OCI-LY7 (cell line): Measurements from ENCODE around the gene FBLN5. TPM values are rescaled to one million over a fixed set of nuclear protein-coding genes. Genes with fewer than 3 reads are reported as not detected.
A peak's percentile ranks its signal among the peaks of the same experiment; 100 is the strongest.

Source experiments
- Bru-seq: library from RNA; stranded (reverse); fragments of 400-500 nt; gene quantifications from one replicate; lab custom pipeline; 2021; lab: Mats Ljungman, UMichigan
- BruChase-seq, 2 experiments: library from RNA; stranded (reverse); fragments of 400-500 nt; gene quantifications; one replicate each; lab custom pipeline; 2021; lab: Mats Ljungman, UMichigan
- BruUV-seq: library from RNA; stranded (reverse); fragments of 400-500 nt; replicated peaks from 2 replicates; lab custom pipeline; 2021; lab: Mats Ljungman, UMichigan
- CTCF ChIA-PET: fragments of 300-600 bp; sonication (Branson Sonifier 250); formaldehyde crosslinking; loops from one replicate; lab custom pipeline; 2022; ENCODE audit warnings: antibody characterized with exemption; ENCODE audit not compliant: unreplicated experiment; lab: Charles Lee
- POLR2A ChIA-PET: fragments of 300-600 bp; sonication (Branson Sonifier 250); formaldehyde crosslinking; loops from one replicate; lab custom pipeline; 2022; ENCODE audit warnings: antibody characterized with exemption; lab: Charles Lee
- DNase-seq: peaks from one replicate; pipeline ENCODE4 v3.0.0-alpha.2; 2015; ENCODE audit warnings: low spot score
- H2AFZ ChIP-seq: fragments of 200-600 bp; sonication (generic), shearing (Covaris generic); 2 replicates; pipeline ENCODE4 v1.6.1; 2014; ENCODE audit warnings: mild to moderate bottlenecking, antibody characterized with exemption, low read length, moderate library complexity
- H3K27ac ChIP-seq: fragments of 200-600 bp; sonication (generic); 2 replicates; pipeline ENCODE4 v1.5.1; 2014; ENCODE audit warnings: mixed run types, low read depth, mild to moderate bottlenecking, moderate library complexity, low read length, inconsistent platforms; ENCODE audit not compliant: poor library complexity, severe bottlenecking
- H3K36me3 ChIP-seq: fragments of 200-600 bp; sonication (generic); 2 replicates; pipeline ENCODE4 v1.6.1; 2014; ENCODE audit warnings: mild to moderate bottlenecking, antibody characterized with exemption, low read length, moderate library complexity, mixed read lengths; ENCODE audit not compliant: insufficient read depth
- H3K4me1 ChIP-seq: fragments of 200-600 bp; sonication (generic); 2 replicates; pipeline ENCODE4 v1.5.1; 2014; ENCODE audit warnings: mild to moderate bottlenecking, low read length; ENCODE audit not compliant: insufficient read depth, poor library complexity, severe bottlenecking
- H3K4me2 ChIP-seq: fragments of 200-600 bp; sonication (generic); 2 replicates; pipeline ENCODE4 v1.6.1; 2014; ENCODE audit warnings: mild to moderate bottlenecking, low read length
- H3K4me3 ChIP-seq: fragments of 200-600 bp; sonication (generic); 2 replicates; pipeline ENCODE4 v1.5.1; 2014; ENCODE audit warnings: mild to moderate bottlenecking, low read depth, low read length; ENCODE audit not compliant: poor library complexity, severe bottlenecking
- H3K79me2 ChIP-seq: fragments of 200-600 bp; sonication (generic); 2 replicates; pipeline ENCODE4 v1.6.1; 2016; ENCODE audit warnings: low read depth, mild to moderate bottlenecking, low read length, moderate library complexity, mixed read lengths; ENCODE audit not compliant: insufficient read depth
- H3K9me2 ChIP-seq: fragments of 200-600 bp; sonication (generic); 2 replicates; pipeline ENCODE4 v1.6.1; 2016; ENCODE audit warnings: mild to moderate bottlenecking, low read length, mixed read lengths; ENCODE audit not compliant: insufficient read depth
- H3K9me3 ChIP-seq: fragments of 200-600 bp; sonication (generic); 2 replicates; pipeline ENCODE4 v1.6.1; 2014; ENCODE audit warnings: mild to moderate bottlenecking, mixed run types, low read length, mixed read lengths
- H4K20me1 ChIP-seq: fragments of 200-600 bp; sonication (generic); 2 replicates; pipeline ENCODE4 v1.6.1; 2014; ENCODE audit warnings: mild to moderate bottlenecking, antibody characterized with exemption, low read length, moderate library complexity, mixed read lengths; ENCODE audit not compliant: insufficient read depth
- EZH2phosphoT487 ChIP-seq: fragments of 200-600 bp; sonication (generic); IDR thresholded peaks from 2 replicates; pipeline ENCODE4 v1.6.1; 2018; ENCODE audit warnings: low read depth, borderline replicate concordance, mild to moderate bottlenecking, mixed run types, antibody characterized with exemption, low read length, moderate library complexity, mixed read lengths
- intact Hi-C: fragments of 100-400 bp; cut with micrococcal nuclease; formaldehyde crosslinking; loops from one replicate; pipeline ENCODE4 v1.10.0; 2022; ENCODE audit not compliant: unreplicated experiment
- long read RNA-seq: library from polyadenylated mRNA; stranded (forward); transcript quantifications from one replicate; pipeline ENCODE4 v2.0.0, GENCODE V29; 2022
- total RNA-seq, 2 experiments: library from RNA; depleted of rRNA in 1 of 2; stranded (reverse); fragments of >200 nt in 1 of 2; shearing (Covaris generic) in 1 of 2; gene quantifications; 2 replicates each; pipeline ENCODE4 v1.2.3, GENCODE V29; 2014 to 2022
- TF ChIP-seq, protein P1 (sequence below): fragments of 200-600 bp; sonication (generic); conservative IDR thresholded peaks from 2 replicates; pipeline ENCODE4 v1.5.1; 2014; ENCODE audit warnings: mild to moderate bottlenecking, antibody characterized with exemption, low read length, moderate library complexity, mixed read lengths

FBLN5 gene, protein sequence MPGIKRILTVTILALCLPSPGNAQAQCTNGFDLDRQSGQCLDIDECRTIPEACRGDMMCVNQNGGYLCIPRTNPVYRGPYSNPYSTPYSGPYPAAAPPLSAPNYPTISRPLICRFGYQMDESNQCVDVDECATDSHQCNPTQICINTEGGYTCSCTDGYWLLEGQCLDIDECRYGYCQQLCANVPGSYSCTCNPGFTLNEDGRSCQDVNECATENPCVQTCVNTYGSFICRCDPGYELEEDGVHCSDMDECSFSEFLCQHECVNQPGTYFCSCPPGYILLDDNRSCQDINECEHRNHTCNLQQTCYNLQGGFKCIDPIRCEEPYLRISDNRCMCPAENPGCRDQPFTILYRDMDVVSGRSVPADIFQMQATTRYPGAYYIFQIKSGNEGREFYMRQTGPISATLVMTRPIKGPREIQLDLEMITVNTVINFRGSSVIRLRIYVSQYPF
- total RNA-seq (2014; rRNA removed; shearing (Covaris generic)) (1.1 and 2.3 TPM in 2 replicates), total RNA-seq (2022) (0.74 and 0.91 TPM in 2 replicates), Bru-seq, nascent RNA (percentile 16 among the genes with signal in this experiment), BruChase-seq, experiment 1, labeled RNA remaining after a 6-hour chase (percentile 10 among the genes with signal in this experiment), BruChase-seq, experiment 2, labeled RNA remaining after a 2-hour chase (percentile 16 among the genes with signal in this experiment)
- long read RNA-seq, partial matches to known transcripts: 0 of 1 reads
- long read RNA-seq, other reads (novel, unspliced or antisense): 0 of 1 reads

DNA sequence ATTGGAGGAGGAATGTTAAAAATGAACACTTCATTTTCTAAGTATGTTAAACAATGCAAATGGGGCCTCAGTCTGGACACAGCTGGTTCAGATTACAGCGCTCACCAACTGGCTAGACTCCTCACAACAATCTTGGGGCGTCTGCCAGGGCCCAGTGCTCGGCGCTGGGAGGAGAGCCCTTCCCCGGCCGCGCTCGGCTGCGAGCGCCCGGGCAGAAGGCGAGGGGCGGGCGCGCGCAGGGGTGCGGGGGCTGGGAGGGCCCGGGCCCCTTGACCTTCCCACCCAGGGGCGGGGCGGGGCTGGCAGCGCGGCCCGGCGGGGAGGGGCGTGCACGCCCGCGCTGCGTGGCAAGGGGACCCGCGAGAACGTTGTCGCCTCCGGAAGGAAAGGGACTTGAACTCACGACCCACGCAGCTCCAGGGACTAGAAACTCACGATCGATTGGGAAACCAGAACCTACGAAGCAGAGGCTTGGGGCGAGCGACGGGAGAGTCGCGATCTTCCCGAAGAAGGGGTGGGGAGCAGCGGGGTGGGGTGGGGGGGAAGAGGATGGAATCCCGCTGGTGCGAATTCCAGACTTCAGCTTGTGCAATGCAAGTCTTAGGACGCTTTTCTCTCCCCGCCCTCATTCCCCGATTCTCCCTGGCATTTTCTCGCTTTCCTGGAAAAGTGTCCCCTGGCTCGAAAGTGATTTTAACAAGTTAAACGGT is at the start of gene FBLN5:
Gene FBLN5, minus strand, starts transcription at position 220 of the 710 bp plus-strand sequence. CDS start 465 bp downstream, outside the sequence.
- ChIA-PET CTCF (no interaction called here), POLR2A (no interaction called here)
- no peak for DNase-seq
- Histone ChIP-seq H4K20me1 (no peaks in the 10 kb centered on the region), H3K79me2 (no peaks in the 10 kb centered on the region), H3K4me1 (no peaks in the 10 kb centered on the region), H3K36me3 (no peaks in the 10 kb centered on the region), H3K4me3 (no peak within 1 kb of the TSS), H2AFZ (no peak within 1 kb of the TSS), H3K27ac (no peak within 1 kb of the TSS), H3K9me2 (no peaks in the 10 kb centered on the region), H3K4me2 (no peak within 1 kb of the TSS), H3K9me3 (no peaks in the 10 kb centered on the region)
- no TSS peak for BruUV-seq
- no peak for TF ChIP-seq EZH2phosphoT487
- TF ChIP-seq, protein P1, sequence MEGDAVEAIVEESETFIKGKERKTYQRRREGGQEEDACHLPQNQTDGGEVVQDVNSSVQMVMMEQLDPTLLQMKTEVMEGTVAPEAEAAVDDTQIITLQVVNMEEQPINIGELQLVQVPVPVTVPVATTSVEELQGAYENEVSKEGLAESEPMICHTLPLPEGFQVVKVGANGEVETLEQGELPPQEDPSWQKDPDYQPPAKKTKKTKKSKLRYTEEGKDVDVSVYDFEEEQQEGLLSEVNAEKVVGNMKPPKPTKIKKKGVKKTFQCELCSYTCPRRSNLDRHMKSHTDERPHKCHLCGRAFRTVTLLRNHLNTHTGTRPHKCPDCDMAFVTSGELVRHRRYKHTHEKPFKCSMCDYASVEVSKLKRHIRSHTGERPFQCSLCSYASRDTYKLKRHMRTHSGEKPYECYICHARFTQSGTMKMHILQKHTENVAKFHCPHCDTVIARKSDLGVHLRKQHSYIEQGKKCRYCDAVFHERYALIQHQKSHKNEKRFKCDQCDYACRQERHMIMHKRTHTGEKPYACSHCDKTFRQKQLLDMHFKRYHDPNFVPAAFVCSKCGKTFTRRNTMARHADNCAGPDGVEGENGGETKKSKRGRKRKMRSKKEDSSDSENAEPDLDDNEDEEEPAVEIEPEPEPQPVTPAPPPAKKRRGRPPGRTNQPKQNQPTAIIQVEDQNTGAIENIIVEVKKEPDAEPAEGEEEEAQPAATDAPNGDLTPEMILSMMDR: no peak
- intact Hi-C loops: no loop called here

DNA sequence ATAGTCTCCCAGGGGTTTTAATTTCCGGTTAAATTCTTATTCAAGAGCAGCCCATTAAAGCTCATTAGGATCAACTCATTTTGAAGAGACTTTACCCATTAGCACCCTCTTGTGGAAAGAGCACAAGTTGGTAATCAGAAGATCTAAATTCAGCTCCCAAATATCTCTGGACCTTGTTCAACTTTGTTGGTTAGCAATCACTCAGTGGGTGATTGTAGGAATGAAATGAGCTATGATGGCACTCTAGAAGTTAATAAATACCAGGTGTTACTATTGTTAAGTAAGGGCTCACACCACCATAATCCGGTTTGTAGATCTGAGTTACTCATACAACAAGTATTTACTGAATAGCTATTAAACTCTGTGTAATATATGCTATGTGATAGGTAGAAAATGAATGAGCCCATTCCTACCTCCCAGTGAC is 49.5 kb upstream of the FBLN5 start:
- intact Hi-C loops: no loop called here
- Histone ChIP-seq H3K9me3 (no peaks in the 10 kb centered on the region), H3K4me3 (no peak overlapping the region), H4K20me1 (peaks cover 7% of the 10 kb centered on the region; the same call in 1 of the 2 replicates), H3K9me2 (no peaks in the 10 kb centered on the region), H3K36me3 (peaks cover 73% of the 10 kb centered on the region), H3K4me1 (peaks cover 13% of the 10 kb centered on the region), H3K79me2 (no peaks in the 10 kb centered on the region), H2AFZ (no peak overlapping the region), H3K27ac (no peak overlapping the region), H3K4me2 (no peak overlapping the region)
- DNase-seq: peak; percentile 66
- no TSS peak for BruUV-seq
- ChIA-PET CTCF (no interaction called here), POLR2A (interaction anchor here (0.6 to 0.9 kb wide), 3 partner anchors 41 to 471 kb away, joined by 3 to 4 read pairs (median 3); no protein-coding TSS in a partner anchor)
- TF ChIP-seq, protein P1: peak; percentile 88
- no peak for TF ChIP-seq EZH2phosphoT487
